Stimulated activated CD8-positive, alpha-beta memory T cell treated with anti-CD3 and anti-CD28 coated beads, Interleukin-12 subunit alpha, Interleukin-12 subunit beta, amount 100 ng/mL, for 24 hours (primary cell): Measurements from ENCODE around the gene TPMT.
"Not testable (repeated sequence)": the region's sequence is repeated elsewhere in the genome, so short reads cannot be mapped to it uniquely, and the experiment has no call there.

Experiments used
- DNase-seq: peaks from one replicate; pipeline ENCODE4 v3.0.0-alpha.2; 2020; ENCODE audit errors: extremely low read depth

The TPMT gene

DNA sequence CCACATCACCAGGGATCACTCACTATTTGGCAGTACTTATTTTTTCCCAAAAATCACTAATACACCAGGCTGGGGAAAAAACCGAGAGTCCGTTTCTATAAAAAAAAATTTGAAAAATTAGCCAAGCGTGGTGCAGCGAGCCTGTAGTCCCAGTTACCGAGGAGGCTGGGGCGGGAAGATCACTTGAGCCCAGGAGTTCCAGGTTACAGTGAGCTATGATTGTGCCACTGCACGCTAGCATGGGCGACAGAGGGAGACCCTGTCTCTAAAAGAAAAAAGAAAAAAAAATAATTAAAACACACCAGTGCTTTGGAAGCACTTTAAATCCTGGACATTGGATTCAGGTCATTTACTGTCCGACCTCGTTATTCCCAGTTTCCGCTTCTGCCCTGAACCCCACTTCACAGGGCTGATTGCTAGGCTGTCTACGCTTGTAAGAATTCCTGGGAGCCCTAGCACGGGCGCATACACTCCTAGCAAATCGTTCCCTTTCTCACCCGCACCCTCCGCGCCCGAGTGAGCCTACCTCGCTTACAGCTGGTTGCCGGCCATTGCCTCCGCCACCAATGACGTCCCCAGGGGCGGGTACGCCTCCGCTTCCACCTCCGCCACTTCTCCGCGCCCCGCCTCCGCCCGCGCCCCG, at the start of gene TPMT:
Gene TPMT, minus strand, starts transcription at position 571 of the 643 bp plus-strand sequence. CDS start 5,950 bp downstream, outside the sequence.
- no peak for DNase-seq

DNA sequence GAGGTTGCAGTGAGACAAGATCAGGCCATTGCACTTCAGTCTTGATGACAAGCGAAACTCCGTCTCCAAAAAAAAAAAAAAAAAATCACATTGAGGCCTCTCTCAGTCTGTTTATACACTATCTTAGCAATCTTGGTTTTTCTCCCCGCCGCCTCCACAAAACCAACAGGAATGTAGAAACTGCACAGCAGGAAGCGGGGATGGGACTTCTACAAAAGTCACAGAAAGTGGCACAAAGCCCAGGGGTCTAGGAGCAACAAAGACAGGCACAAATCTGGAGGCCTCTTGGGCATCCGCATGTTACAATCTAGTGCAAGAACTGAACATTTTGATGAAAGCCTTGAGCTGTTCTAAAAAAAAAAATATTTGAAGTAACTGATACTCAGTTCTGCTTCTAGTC, 48.9 kb upstream of the TPMT start:
- DNase-seq: no peak

DNA sequence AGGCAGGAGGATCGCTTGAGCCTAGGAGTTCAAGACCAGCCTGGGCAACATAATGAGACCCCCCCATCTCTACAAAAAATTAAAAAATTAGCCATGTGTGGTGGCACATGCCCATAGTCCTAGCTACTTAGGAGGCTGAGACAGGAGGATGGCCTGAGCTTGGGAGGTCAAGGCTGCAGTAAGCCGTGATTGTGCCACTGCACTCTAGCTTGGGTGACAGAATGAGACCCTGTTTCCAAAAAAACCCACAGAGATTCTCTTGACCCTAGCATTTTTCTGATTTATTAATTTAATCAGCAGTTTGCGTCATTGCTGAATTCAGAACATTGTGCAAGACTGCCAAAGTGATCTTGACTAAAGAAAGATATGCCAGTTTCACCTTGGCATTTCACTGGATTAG, 37.1 kb upstream of the TPMT start:
- DNase-seq: no peak

DNA sequence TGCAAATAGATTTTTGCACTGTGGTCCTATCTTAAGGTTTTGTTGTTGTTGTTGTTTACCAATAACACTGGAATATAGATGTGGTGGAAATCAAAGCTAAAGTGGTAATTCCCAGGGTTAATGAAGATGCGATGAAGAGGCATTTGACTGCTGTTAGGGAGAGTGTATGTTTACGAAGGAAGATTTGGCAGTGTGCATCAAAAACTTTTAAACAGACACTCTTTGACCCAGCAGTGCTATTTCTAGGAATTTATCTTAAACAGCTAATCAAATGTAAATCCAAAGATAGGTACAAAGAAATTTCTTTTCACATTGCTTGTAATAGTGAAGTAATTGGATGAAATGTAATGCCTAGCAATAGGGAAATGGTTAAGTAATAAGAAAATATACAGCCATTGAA, 34.3 kb upstream of the TPMT start:
- DNase-seq: no peak

DNA sequence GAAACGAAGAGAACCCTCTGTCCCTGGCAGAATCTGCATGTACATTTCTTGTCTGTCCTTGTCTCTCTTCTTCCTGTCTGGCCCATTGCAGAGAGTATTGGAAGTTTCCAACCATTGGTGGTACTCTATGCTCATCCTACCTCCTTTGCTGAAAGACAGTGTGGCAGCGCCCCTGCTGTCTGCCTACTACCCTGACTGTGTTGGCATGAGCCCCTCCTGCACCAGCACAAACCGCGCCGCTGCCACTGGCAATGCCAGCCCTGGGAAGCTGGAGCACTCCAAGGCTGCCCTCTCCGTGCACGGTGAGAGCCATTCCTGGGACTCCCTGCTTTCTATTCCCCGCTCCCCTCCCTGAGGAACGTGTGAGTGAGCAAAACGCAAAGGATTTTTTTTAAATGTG, 32.8 kb upstream of the TPMT start:
- DNase-seq: no peak

DNA sequence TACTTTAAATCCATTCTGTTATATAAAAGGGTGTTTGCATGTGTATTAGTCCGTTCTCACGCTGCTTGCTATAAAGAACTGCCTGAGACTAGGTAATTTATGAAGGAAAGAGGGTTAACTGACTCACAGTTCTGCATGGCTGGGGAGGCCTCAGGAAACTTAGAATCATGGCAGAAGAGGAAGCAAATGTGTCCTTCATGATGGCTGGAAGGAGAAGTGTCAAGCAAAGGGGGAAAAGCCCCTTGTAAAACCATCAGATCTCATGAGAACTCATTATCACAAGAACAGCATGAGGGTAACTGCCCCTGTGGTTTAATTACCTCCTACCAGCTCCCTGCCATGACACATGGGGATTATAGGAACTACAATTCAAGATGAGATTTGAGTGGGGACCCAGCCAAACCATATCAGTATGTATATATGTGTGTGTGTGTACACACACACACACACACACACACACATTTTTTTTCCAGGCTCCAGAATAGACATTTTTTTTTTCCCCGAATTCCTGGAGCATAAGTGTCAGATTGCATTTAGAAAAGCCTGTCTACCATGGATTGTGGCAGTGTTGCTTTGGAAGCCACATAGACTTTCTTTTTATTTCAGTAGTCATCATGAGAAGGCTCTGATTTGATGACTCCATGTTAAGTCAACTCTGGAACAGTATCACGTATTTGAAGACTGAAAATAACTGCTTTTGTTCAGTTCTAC, 31.8 kb upstream of the TPMT start:
- no peak for DNase-seq

DNA sequence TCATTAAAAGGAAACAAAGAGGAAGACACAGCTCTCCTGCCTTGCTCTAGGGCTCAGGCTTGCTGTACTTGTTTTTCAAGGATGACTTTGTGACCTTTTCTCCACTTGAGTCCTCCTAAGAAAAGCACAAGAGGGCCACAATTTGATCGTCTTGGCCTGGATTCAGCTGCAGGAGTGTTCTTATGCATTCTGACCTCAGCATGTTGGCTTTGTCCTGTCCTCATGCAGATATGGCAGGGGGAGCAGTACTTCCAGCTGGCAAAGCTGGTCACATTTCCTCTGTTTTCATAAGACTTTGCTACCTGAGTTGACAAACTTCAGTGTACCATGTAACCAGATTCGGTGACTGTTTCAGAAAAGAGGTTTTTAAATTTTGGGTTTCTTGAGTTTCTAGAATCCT, 31.2 kb upstream of the TPMT start:
- no peak for DNase-seq

DNA sequence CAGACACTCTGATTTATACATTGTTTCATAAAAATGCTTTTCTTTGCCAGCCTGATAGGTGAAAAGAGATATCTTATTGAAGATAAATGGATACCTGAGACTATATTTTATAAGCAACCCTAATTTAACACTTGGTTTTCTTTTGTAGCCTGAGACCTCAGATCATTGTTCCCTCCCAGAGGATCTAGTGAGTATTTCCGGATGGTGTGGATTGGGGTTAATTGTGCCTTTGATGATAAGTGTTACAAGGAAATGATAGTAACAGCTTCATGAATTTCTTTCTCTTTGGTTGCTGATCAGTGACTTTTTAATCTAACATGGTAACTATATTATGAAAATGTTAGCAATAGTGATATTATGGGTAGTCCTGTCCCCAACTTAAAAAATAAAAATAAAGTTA, 30.7 kb upstream of the TPMT start:
- no peak for DNase-seq

DNA sequence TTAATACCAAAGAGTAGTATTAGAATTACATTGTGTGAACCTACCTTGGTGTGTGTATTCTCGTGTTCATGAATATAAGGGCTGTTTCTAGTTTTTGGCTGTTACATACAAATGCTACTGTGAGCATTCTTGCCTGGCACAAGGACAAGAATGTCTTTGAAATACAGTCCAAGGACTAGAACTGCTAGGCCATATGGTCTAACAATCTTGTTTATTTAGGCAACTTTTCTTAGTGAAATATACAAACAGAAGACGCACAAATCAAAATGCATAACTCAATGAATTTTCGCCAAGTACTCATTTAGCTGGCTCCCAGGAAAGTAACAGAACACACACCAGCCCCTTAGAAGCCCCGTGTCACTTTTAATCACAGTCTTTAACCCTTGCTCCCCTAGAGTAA, 28.9 kb upstream of the TPMT start:
- DNase-seq: no peak

DNA sequence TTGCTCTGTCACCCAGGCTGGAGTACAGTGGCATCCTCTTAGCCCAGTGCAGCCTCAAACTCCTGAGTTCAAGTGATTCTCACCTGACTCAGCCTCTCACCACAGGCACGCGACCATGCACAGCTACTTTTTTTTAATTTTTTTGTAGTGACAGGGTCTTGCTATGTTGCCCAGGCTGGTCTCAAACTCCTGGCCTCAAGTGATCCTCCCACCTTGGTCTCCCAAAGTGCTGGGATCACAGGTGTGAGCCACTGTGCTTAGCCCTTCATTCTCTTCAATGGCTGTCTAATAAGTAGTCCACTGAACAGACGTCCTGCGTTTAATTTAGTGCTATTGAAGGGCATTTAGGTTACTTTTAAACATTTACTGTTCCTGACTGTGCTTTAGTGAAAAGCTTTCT, 27.7 kb upstream of the TPMT start:
- no peak for DNase-seq

DNA sequence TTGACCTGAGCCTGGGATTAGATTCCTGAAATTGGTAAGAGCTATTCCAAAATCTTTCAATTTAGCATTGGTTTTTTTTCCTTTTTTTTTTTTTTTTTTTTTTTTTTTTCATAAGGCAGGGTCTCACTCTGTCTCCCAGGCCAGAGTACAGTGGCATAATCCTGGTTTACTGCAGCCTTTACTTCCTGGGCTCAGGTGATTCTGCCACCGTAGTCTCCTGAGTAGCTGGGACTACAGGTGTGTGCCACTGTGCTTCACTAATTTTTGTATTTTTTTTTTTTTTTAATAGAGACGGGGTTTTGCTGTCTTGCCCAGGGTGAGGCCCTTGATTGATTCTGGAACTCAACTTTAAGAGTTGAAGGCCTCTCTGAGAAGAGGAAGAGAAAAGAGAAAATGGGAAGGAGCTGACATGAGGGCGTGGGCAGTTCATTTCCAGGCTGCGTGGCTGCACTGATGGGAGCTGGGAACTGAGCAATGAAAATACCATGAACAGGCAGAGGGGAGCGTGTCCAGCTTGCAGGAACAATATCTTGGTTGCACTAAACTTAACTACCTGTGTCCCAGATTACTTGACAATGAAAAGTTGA, 25.0 kb upstream of the TPMT start:
- DNase-seq: no peak

DNA sequence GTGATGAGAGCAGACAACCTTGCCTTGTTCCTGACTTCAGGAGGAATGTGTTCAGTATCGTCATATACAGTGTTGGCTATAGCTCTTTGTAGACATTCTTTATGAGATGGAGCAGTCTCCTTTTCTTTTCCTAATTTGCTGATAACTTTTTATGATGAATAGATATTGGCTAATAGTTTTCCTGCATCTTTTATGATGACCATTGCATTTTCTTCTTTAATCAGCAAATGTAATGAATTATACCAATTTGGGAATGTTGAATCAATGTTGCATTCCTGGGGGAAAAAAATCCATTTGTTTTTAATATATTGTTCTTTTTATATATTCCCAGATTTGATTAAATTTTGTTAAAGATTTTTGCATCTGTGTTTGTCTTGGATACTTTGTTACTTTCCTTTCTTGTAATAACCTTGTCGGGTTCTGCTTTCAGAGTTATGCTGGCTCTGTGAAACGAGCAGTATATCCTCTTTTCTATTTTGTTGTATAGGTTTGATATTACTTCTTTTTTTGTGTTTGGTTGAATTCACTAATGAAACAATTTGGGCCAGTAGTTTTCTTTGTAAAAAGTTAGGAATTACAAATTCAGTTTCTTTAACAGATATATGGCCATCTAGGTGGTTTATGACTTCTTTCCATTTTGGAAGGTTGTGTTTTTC, 24.2 kb upstream of the TPMT start:
- DNase-seq: no peak

DNA sequence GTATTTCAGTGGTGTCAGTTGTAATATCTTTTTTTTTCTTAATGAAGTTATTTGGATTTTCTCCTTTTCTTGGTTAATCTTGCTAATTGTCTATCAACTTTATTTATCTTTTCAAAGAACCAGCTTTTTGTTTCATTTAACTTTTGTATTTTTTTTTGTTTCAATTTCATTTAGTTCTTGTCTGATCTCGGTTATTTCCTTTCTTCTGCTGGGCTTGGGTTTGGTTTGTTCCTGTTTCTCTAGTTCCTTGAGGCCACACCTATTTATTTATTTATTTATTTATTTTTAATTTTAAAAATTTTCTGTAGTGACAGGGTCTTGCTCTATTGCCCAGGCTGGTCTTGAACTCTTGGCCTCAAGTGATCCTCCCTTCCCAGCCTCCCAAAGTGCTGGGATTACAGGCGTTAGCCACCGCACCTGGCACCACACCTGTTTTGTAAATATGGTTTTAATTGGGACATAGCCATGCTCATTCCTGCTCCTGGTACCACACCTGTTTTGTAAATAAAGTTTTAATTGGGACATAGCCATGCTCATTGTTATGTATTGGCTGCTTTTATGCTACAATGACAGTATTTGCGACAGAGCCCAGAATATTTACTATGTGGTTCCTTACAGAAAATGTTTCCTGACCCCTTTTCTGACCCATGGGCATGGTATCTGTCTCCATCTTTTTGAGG, 22.5 kb upstream of the TPMT start:
- no peak for DNase-seq

DNA sequence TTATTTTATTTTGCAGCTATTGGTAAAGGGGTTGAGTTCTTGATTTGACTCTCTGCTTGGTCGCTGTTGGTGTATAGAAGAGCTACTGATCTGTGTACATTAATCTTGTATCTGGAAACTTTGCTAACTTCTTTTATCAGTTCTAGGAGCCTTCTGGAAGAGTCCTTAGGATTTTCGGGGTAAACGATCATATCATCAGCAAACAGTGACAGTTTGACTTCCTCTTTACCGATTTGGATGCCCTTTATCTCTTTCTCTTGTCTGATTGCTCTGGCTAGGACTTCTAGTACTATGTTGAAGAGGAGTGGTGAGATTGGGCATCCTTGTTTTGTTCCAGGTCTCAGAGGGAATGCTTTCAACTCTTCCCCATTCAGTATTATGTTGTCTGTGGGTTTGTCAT, 21.3 kb upstream of the TPMT start:
- DNase-seq: not testable (repeated sequence)

DNA sequence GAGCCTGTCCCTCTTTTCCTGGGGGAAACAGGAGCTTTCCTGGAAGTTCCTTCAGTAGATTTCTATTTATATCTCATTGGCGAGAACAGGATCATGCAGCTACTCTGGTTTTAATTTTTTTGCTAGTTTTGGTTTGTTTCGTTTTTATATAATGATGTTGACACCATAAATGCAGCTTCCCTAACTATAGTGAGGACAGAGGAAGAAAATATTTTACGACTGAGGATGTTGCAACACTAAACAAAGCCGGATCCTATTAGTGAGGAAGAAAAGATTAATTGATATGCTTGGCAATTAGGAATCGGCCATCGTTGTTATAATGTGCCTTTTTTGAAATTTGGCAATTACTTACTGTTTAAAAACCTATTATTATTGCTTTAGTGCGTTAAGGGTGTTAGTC, 17.0 kb upstream of the TPMT start:
- no peak for DNase-seq

DNA sequence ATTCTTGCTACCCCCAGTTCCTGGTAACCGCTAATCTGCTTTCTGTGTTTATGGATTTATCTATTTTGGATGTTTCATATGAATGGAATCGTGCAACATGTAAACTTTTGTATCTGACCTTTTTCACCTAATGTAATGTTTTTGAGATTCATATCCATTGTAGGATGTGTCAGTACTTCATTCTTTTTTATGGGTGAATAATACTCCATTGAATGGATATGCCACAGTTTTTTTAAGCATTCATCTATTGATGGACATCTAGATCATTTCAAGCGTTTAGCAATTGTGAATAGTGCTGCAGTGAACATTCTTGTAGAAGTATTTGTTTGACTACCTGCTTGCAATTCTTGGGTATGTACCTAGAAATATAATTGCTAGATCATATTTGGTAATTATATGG, 13.4 kb upstream of the TPMT start:
- no peak for DNase-seq

DNA sequence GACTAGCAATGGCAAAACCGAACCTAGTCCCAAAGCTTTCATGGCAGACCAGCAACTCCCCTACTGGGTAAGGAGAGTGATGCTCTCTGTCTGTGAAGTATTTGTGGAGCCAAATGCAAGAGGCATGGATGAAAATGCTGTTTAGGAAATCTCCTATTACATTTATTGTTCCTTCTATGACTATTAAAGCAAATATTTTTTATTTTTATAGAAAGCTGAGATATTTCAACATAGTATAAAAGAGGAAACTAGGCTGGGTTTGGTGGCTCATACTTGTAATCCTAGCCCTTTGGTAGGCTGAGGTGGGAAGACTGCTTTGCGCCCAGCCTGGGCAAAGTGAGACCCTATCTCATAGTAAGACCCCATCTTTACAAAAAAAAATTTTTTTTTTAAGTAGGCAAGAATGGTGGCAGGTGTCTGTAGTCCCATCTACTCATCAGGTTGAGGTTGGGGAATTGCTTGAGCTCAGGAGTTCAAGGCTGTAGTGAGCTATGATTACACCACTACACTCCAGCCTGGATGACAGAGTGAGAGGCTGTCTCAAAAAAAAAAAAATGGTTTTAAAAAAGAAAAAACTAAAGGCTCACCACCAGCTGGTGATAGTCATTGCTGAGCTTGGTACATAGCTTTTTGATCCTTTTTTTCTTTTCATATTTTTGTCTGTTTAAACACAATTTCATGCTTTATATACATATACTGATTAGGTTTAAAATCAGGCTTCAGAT, 11.6 kb upstream of the TPMT start:
- no peak for DNase-seq

DNA sequence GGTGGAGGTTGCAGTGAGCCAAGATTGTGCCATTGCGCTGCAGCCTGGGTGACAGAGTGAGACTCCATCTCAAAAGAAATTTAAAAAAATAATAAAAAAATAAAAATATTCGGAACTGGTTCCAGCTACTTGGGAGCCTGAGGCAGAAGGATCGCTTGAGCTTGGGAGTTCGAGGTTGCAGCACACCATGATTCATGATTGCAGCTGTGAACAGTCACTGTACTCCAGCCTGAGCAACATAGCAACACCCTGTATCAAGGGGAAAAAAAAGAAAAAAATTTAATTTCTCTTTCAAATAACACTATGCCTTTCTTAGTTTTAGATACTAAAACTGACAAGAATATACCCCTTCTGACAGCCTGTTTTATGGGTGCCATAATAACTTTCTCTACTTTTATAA, 10.9 kb upstream of the TPMT start:
- no peak for DNase-seq

DNA sequence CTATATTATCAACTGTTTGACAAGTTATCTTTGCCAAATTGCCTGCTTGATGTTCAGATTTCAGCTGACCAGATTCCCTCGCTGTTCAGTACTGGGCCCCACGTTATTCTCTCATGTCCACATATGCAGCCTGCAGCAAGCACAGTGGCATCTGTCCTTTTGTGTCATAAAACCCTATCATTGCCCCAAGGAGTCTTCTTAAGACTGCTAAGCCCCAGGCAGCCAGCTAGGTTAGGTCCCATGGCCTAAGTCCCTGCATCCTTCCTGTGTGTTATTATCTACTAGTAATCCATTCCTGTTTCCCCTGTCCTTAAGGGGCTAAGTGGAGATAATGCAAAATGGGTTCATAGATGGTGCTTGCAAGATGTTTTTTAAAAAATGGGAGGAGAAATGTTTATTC, 7.5 kb upstream of the TPMT start:
- no peak for DNase-seq

DNA sequence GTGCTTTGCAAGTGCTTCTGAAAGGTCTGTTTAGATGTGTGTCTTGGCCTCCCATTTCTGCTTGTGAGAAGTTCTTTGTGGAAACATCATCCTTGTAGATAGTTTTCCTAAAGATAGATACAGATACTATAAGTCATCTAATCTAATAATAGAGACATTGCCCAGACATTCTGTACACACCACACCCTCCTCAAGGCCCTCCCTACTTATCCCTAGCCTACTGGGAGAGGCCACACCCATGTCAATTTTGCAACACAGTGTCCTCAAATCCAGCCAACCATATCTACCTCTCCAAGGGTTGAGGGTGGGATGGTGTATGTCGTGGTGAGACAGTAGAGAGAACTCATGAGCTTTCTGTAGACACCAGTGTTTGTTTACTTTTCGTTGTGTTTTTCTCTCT, 6.6 kb upstream of the TPMT start:
- DNase-seq: no peak

DNA sequence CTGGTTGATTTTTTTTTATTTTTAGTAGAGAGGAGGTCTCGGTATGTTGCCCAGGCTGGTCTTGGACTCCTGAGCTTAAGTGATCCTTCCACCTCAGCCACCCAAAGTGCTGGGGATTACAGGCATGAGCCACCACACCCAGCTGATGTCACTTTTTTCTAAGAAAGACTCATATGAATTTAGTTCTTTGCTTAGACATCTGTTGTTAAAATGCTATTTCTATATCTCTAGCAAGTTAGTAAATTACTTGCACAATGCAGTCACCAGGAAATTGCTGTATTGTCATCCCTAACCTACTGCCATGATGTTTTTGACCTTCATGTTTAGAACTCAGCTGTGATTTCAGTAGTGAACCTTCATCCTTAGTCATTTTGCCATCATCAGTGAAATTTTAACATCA, 6.0 kb upstream of the TPMT start:
- DNase-seq: no peak
